WERI-Rb-1 (cell line): ENCODE results near the gene OTOR.

ENCODE experiments used
- DNase-seq: peaks from one replicate; pipeline ENCODE4 v3.0.0-alpha.2; 2020
- H3K27ac ChIP-seq: fragments of 250-450 bp; sonication (Bioruptor Pico); 2 replicates; pipeline ENCODE4 v1.5.1; 2020; ENCODE audit warnings: mild to moderate bottlenecking, moderate library complexity
- H3K27me3 ChIP-seq: fragments of 250-450 bp; sonication (Bioruptor Pico); 2 replicates; pipeline ENCODE4 v1.5.1; 2021; ENCODE audit warnings: mild to moderate bottlenecking, low read depth, moderate library complexity; ENCODE audit not compliant: insufficient read depth, severe bottlenecking
- H3K36me3 ChIP-seq: fragments of 250-450 bp; sonication (Bioruptor Pico); 2 replicates; pipeline ENCODE4 v1.5.1; 2020; ENCODE audit warnings: mild to moderate bottlenecking, moderate library complexity
- H3K4me3 ChIP-seq: 2 replicates; pipeline ENCODE4 v1.5.1; 2011; ENCODE audit warnings: low read depth, mild to moderate bottlenecking, control low read depth, low read length
- H3K9me3 ChIP-seq: fragments of 250-450 bp; sonication (Bioruptor Pico); 2 replicates; pipeline ENCODE4 v1.5.1; 2021; ENCODE audit warnings: mild to moderate bottlenecking, moderate library complexity; ENCODE audit not compliant: severe bottlenecking
- CTCF ChIP-seq: IDR thresholded peaks from 2 replicates; pipeline ENCODE4 v1.5.1; 2011; ENCODE audit warnings: low read depth, mild to moderate bottlenecking, control low read depth, inconsistent platforms, low read length

OTOR gene

GRCh38 chr20:16714751-16715150 lies 33.4 kb upstream of the OTOR start:
- H3K36me3 ChIP-seq, result no peaks in the 10 kb centered on the region
- H3K9me3 ChIP-seq, result no peaks in the 10 kb centered on the region
- no peak for DNase-seq
- TF ChIP-seq CTCF, result no peak
- H3K27me3 ChIP-seq, result no peaks in the 10 kb centered on the region
- no peak overlapping the region for H3K27ac ChIP-seq
- no peak overlapping the region for H3K4me3 ChIP-seq

GRCh38 chr20:16719421-16719820 lies 28.7 kb upstream of the OTOR start:
- H3K9me3 ChIP-seq, result no peaks in the 10 kb centered on the region
- H3K27ac ChIP-seq, result no peak overlapping the region
- DNase-seq, result no peak
- no peak for TF ChIP-seq CTCF
- H3K27me3 ChIP-seq, result no peaks in the 10 kb centered on the region
- H3K36me3 ChIP-seq, result no peaks in the 10 kb centered on the region
- H3K4me3 ChIP-seq, result no peak overlapping the region

GRCh38 chr20:16729080-16729479 lies 19.1 kb upstream of the OTOR start:
- H3K27me3 ChIP-seq, result no peaks in the 10 kb centered on the region
- no peak overlapping the region for H3K4me3 ChIP-seq
- no peak for DNase-seq
- TF ChIP-seq CTCF, result no peak
- no peak overlapping the region for H3K27ac ChIP-seq
- H3K9me3 ChIP-seq, result peaks cover 8% of the 10 kb centered on the region
- H3K36me3 ChIP-seq, result peaks cover 36% of the 10 kb centered on the region

- DNase-seq, result peak; percentile 92
- peak within 1 kb of the TSS; percentile 85 for H3K27ac ChIP-seq
- H3K36me3 ChIP-seq, result peaks cover 42% of the 10 kb centered on the region
- no peaks in the 10 kb centered on the region for H3K27me3 ChIP-seq
- H3K4me3 ChIP-seq, result peak within 1 kb of the TSS; percentile 100
- no peak for TF ChIP-seq CTCF
- peaks cover 8% of the 10 kb centered on the region for H3K9me3 ChIP-seq
Measured at GRCh38 chr20:16729565-16730460, 18.3 kb upstream of the OTOR start, which contains the start of gene SNRPB2. Gene SNRPB2 (plus strand): TSS chr20:16730026. CDS start chr20:16731703, 1,677 bp downstream.

GRCh38 chr20:16732506-16733152 lies 15.5 kb upstream of the OTOR start:
- H3K4me3 ChIP-seq, result no peak overlapping the region
- no peak overlapping the region for H3K27ac ChIP-seq
- H3K36me3 ChIP-seq, result peaks cover 66% of the 10 kb centered on the region
- no peaks in the 10 kb centered on the region for H3K27me3 ChIP-seq
- no peak for TF ChIP-seq CTCF
- H3K9me3 ChIP-seq, result peaks cover 8% of the 10 kb centered on the region
- DNase-seq, result no peak
